Testis (tissue), 2 donors: ENCODE results near the gene AHCYL1.

Source experiments
- POLR2A ChIP-seq: fragments of 450-650 bp; IDR thresholded peaks from one replicate; pipeline ENCODE4 v1.6.1; 2017; ENCODE audit warnings: antibody characterized with exemption, mild to moderate bottlenecking, moderate library complexity
- TF ChIP-seq, protein P1 (sequence below), 3 experiments: fragments of 450-650 bp in 2 of 3; fragments of 200-600 bp in 1 of 3; sonication (generic) in 1 of 3; IDR thresholded peaks; one replicate each; pipeline ENCODE4 v1.5.1; 2016 to 2019; ENCODE audit warnings: antibody characterized with exemption in 3 of 3, mild to moderate bottlenecking in 2 of 3, moderate library complexity in 1 of 3

DNA sequence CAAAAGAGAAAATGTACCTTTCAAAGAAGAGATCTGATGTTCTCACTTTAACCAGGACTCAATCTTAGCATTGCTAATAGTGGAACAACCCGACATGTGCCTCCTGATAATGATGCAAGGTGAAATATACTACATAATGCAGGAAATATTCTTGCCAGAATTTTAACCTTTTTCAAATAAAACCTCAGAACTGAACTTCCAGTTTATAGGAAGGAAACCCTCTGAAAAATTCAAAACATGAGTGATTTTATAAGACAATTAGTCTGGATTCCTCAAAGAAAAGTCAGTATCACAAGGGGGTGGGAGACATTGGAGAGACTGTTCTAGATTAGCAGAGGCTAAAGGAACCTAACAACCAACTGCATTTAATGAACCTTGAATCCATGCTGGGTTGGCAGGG, 18.1 kb downstream of the AHCYL1 start:
- no peak for TF ChIP-seq POLR2A
- TF ChIP-seq, protein P1, sequence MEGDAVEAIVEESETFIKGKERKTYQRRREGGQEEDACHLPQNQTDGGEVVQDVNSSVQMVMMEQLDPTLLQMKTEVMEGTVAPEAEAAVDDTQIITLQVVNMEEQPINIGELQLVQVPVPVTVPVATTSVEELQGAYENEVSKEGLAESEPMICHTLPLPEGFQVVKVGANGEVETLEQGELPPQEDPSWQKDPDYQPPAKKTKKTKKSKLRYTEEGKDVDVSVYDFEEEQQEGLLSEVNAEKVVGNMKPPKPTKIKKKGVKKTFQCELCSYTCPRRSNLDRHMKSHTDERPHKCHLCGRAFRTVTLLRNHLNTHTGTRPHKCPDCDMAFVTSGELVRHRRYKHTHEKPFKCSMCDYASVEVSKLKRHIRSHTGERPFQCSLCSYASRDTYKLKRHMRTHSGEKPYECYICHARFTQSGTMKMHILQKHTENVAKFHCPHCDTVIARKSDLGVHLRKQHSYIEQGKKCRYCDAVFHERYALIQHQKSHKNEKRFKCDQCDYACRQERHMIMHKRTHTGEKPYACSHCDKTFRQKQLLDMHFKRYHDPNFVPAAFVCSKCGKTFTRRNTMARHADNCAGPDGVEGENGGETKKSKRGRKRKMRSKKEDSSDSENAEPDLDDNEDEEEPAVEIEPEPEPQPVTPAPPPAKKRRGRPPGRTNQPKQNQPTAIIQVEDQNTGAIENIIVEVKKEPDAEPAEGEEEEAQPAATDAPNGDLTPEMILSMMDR (IDR thresholded peaks at IDR 0.05), result no peak
